ENCODE data around the gene CYYR1.

- TF ChIP-seq POLR2A (IDR thresholded peaks at IDR 0.05; ENCODE audit: low read depth, low read length): no peak
- no peak for TF ChIP-seq CTCF (IDR thresholded peaks at IDR 0.05; ENCODE audit: extremely low read depth in 1 of 2, insufficient read depth in 1 of 2, low read depth in 1 of 2, low read length in 2 of 2)
- TF ChIP-seq MYC (IDR thresholded peaks at IDR 0.05; ENCODE audit: low read depth, low read length): no peak
- TF ChIP-seq GATA2 (IDR thresholded peaks at IDR 0.05; ENCODE audit: insufficient read depth, insufficient read length, low read depth, low read length): no peak
- TF ChIP-seq EZH2 (IDR thresholded peaks at IDR 0.05; ENCODE audit: borderline replicate concordance, low read depth, low read length, severe bottlenecking): no peak
- TF ChIP-seq POLR2AphosphoS5 (IDR thresholded peaks at IDR 0.05; ENCODE audit: insufficient read depth, low read depth, low read length): no peak
- TF ChIP-seq MAX (IDR thresholded peaks at IDR 0.05; ENCODE audit: insufficient read depth, insufficient read length): no peak
- TF ChIP-seq FOS (IDR thresholded peaks at IDR 0.05; ENCODE audit: borderline replicate concordance, insufficient read depth, low read length): no peak
Observed at GRCh38 chr21:26544201-26544775, 28.8 kb downstream of the CYYR1 start.

All from endothelial cell of umbilical vein (primary cell).